Erythroblast (primary cell): ENCODE measurements around the gene DAPK3.
"Not testable (repeated sequence)": the region's sequence is repeated elsewhere in the genome, so short reads cannot be mapped to it uniquely, and the experiment has no call there.

Source experiments
- GATA1 ChIP-seq: IDR thresholded peaks from 2 replicates; pipeline ENCODE4 v1.6.1; 2011; ENCODE audit warnings: low read depth, mild to moderate bottlenecking, control low read depth, low read length, moderate library complexity
- POLR2A ChIP-seq: IDR thresholded peaks from 2 replicates; pipeline ENCODE4 v1.6.1; 2011; ENCODE audit warnings: mild to moderate bottlenecking, low read length

DNA sequence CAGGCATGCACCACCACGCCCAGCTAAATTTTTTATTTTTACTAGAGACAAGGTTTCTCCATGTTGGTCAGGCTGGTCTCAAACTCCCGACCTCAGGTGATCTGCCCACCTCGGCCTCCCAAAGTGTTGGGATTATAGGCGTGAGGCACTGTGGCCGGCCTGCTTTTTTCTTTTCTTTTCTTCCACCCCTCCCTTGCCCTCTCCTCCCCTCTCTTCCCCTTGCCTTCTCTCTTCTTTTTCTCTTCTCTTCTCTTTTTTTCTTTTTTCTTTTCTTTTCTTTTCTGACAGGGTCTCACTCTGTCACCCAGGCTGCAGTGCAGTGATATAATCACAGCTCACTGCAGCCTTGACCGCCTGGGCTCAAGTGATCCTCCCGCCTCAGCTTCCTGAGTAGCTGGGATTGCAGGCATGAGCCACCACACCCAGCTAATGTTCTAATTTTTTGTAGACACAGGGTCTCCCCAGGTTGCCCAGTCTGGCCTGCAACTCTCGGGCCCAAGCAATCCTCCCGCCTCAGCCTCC, 18.1 kb downstream of the DAPK3 start:
- TF ChIP-seq POLR2A, GATA1: not testable (repeated sequence)
